ENCODE measurements around the gene GIT2.

GIT2 gene

GRCh38 chr12:109952160-109952858 is 43.9 kb downstream of the GIT2 start:
- intact Hi-C loops (cut with DNase I): no loop called here
- peak in 5 of 42 donors; percentile 19 to 49 (median 21) for DNase-seq

GRCh38 chr12:109951751-109952150 is 44.4 kb downstream of the GIT2 start:
- DNase-seq: peak in 14 of 42 donors; percentile 16 to 68 (median 28)
- intact Hi-C loops (cut with DNase I): no loop called here

- intact Hi-C loops (cut with DNase I): no loop called here
- no peak for DNase-seq
Observed at GRCh38 chr12:109951136-109951535, 45.0 kb downstream of the GIT2 start.

GRCh38 chr12:109950625-109951024 is 45.5 kb downstream of the GIT2 start:
- no peak for DNase-seq
- intact Hi-C loops (cut with DNase I): no loop called here

- no peak for DNase-seq
- intact Hi-C loops (cut with DNase I): no loop called here
Observed at GRCh38 chr12:109949089-109949488, 47.1 kb downstream of the GIT2 start.

GRCh38 chr12:109948368-109948767 is 47.8 kb downstream of the GIT2 start:
- intact Hi-C loops (cut with DNase I): no loop called here

GRCh38 chr12:109947521-109947920 is 48.6 kb downstream of the GIT2 start:
- no peak for DNase-seq
- intact Hi-C loops (cut with DNase I): no loop called here

More at GRCh38 chr12:109948368-109948767, 47.8 kb downstream of the GIT2 start:
- no peak for DNase-seq

- DNase-seq: no peak
- intact Hi-C loops (cut with DNase I): no loop called here
Observed at GRCh38 chr12:109946913-109947312, 49.3 kb downstream of the GIT2 start.

- DNase-seq: peak in 40 of 42 donors; percentile 18 to 77 (median 48)
- intact Hi-C loops (cut with DNase I): no loop called here
Observed at GRCh38 chr12:109946505-109946904, 49.7 kb downstream of the GIT2 start.

- intact Hi-C loops (cut with DNase I): no loop called here
Observed at GRCh38 chr12:109944561-109945359, 51.4 kb downstream of the GIT2 start.

GRCh38 chr12:109943811-109944210 is 52.4 kb downstream of the GIT2 start:
- no peak for DNase-seq
- intact Hi-C loops (cut with DNase I): no loop called here

More at GRCh38 chr12:109944561-109945359, 51.4 kb downstream of the GIT2 start:
- peak in 20 of 42 donors; percentile 10 to 64 (median 32) for DNase-seq

- intact Hi-C loops (cut with DNase I): no loop called here
- no peak for DNase-seq
Observed at GRCh38 chr12:109940339-109940923, 55.7 kb downstream of the GIT2 start.

- intact Hi-C loops (cut with DNase I): no loop called here
- DNase-seq: no peak
Observed at GRCh38 chr12:109939504-109939903, 56.7 kb downstream of the GIT2 start.

- intact Hi-C loops (cut with DNase I): no loop called here
- no peak for DNase-seq
Observed at GRCh38 chr12:109938947-109939346, 57.2 kb downstream of the GIT2 start.

- DNase-seq: no peak
Observed at GRCh38 chr12:109937371-109937770, 58.8 kb downstream of the GIT2 start.

GRCh38 chr12:109934026-109934425 is 62.1 kb downstream of the GIT2 start:
- intact Hi-C loops (cut with DNase I): no loop called here
- DNase-seq: no peak

More at GRCh38 chr12:109937371-109937770, 58.8 kb downstream of the GIT2 start:
- intact Hi-C loops (cut with DNase I): no loop called here

- DNase-seq: peak in 5 of 42 donors; percentile 7 to 50 (median 36)
Observed at GRCh38 chr12:109932878-109933503, 63.2 kb downstream of the GIT2 start.

GRCh38 chr12:109931143-109931542 is 65.0 kb downstream of the GIT2 start:
- intact Hi-C loops (cut with DNase I): no loop called here
- DNase-seq: no peak

More at GRCh38 chr12:109932878-109933503, 63.2 kb downstream of the GIT2 start:
- intact Hi-C loops (cut with DNase I): no loop called here

- intact Hi-C loops (cut with DNase I): no loop called here
- DNase-seq: no peak
Observed at GRCh38 chr12:109930028-109930800, 66.0 kb downstream of the GIT2 start.
